Measurements from ENCODE around the gene ATF7IP.
"Not testable (repeated sequence)": the region's sequence is repeated elsewhere in the genome, so short reads cannot be mapped to it uniquely, and the experiment has no call there.

The ATF7IP gene

GRCh38 chr12:14365294-14366208 is at the start of gene ATF7IP:
Gene ATF7IP, plus strand, starts transcription at chr12:14365682. Its CDS starts 58,234 bp downstream, at chr12:14423916.
- ATAC-seq: peak; percentile 99
- no peak for TF ChIP-seq PPARA (CRISPR knock-in tag; IDR thresholded peaks at IDR 0.05; ENCODE audit: borderline replicate concordance)

GRCh38 chr12:14317362-14318146 is 47.9 kb upstream of the ATF7IP start:
- no peak for ATAC-seq
- no peak for TF ChIP-seq ISL1 (CRISPR knock-in tag; IDR thresholded peaks at IDR 0.05)
- no peak for TF ChIP-seq GLIS3 (CRISPR knock-in tag; IDR thresholded peaks at IDR 0.05)
- no peak for TF ChIP-seq ESRRG (CRISPR knock-in tag; IDR thresholded peaks at IDR 0.05)
- no peak for TF ChIP-seq PPARA (CRISPR knock-in tag; IDR thresholded peaks at IDR 0.05; ENCODE audit: borderline replicate concordance)
- no peak for TF ChIP-seq ZNF70 (CRISPR knock-in tag; IDR thresholded peaks at IDR 0.05)
- TF ChIP-seq, protein P1, sequence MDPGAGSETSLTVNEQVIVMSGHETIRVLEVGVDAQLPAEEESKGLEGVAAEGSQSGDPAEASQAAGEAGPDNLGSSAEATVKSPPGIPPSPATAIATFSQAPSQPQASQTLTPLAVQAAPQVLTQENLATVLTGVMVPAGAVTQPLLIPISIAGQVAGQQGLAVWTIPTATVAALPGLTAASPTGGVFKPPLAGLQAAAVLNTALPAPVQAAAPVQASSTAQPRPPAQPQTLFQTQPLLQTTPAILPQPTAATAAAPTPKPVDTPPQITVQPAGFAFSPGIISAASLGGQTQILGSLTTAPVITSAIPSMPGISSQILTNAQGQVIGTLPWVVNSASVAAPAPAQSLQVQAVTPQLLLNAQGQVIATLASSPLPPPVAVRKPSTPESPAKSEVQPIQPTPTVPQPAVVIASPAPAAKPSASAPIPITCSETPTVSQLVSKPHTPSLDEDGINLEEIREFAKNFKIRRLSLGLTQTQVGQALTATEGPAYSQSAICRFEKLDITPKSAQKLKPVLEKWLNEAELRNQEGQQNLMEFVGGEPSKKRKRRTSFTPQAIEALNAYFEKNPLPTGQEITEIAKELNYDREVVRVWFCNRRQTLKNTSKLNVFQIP (CRISPR knock-in tag; IDR thresholded peaks at IDR 0.05; ENCODE audit: borderline replicate concordance, low read depth): no peak
- TF ChIP-seq, protein P2, sequence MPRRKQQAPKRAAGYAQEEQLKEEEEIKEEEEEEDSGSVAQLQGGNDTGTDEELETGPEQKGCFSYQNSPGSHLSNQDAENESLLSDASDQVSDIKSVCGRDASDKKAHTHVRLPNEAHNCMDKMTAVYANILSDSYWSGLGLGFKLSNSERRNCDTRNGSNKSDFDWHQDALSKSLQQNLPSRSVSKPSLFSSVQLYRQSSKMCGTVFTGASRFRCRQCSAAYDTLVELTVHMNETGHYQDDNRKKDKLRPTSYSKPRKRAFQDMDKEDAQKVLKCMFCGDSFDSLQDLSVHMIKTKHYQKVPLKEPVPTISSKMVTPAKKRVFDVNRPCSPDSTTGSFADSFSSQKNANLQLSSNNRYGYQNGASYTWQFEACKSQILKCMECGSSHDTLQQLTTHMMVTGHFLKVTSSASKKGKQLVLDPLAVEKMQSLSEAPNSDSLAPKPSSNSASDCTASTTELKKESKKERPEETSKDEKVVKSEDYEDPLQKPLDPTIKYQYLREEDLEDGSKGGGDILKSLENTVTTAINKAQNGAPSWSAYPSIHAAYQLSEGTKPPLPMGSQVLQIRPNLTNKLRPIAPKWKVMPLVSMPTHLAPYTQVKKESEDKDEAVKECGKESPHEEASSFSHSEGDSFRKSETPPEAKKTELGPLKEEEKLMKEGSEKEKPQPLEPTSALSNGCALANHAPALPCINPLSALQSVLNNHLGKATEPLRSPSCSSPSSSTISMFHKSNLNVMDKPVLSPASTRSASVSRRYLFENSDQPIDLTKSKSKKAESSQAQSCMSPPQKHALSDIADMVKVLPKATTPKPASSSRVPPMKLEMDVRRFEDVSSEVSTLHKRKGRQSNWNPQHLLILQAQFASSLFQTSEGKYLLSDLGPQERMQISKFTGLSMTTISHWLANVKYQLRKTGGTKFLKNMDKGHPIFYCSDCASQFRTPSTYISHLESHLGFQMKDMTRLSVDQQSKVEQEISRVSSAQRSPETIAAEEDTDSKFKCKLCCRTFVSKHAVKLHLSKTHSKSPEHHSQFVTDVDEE (CRISPR knock-in tag; IDR thresholded peaks at IDR 0.05): no peak
- TF ChIP-seq ZNF565 (CRISPR knock-in tag; conservative IDR thresholded peaks at IDR 0.05; ENCODE audit: low read depth): no peak

DNA sequence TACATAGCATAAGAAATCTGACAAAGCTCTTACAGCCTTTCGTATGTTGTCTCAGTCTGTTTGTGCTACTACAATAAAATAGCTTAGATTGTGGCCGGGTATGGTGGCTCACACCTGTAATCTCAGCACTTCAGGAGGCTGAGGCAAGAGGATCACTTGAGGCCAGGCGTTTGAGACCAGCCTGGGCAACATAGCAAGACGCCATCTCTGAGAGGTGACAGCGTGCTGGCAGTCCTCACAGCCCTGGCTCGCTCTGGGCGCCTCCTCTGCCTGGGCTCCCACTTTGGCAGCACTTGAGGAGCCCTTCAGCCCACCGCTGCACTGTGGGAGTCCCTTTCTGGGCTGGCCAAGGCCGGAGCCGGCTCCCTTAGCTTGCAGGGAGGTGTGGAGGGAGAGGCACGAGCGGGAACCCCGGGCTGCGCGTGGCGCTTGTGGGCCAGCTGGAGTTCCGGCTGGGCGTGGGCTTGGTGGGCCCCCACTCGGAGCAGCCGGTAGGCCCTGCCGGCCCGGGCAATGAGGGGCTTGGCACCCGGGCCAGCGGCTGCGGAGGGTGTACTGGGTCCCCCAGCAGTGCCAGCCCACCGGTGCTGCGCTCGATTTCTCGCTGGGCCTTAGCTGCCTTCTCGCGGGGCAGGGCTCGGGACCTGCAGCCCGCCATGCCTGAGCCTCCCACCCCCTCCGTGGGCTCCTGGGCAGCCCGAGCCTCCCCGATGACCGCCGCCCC is 45.6 kb upstream of the ATF7IP start:
- not testable (repeated sequence) for ATAC-seq

DNA sequence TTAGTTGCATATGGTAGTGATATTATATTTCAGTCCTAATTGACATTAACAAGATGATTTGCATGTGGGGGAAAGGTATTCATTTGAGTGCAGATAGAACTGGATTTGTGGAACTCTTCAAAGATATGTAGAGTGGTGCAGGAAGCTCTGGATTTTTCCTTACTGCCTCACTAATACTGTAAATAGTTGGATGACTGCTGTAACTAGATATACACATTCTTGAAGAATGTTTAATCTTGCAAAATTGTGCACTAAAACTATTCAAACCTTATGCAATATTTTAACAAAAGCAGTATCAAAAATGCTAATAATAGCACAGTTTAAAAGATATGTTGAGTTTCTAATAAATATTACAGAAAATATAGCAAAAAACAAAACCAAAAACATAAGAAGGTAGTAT is 43.1 kb upstream of the ATF7IP start:
- ATAC-seq: no peak

More for the DNA sequence above, 43.1 kb upstream of the ATF7IP start:
- TF ChIP-seq TCF4 (CRISPR knock-in tag; IDR thresholded peaks at IDR 0.05; ENCODE audit: borderline replicate concordance): no peak
- TF ChIP-seq, protein P2 (CRISPR knock-in tag; IDR thresholded peaks at IDR 0.05): no peak
- TF ChIP-seq CSDC2 (CRISPR knock-in tag; IDR thresholded peaks at IDR 0.05): no peak
- TF ChIP-seq ZNF70 (CRISPR knock-in tag; IDR thresholded peaks at IDR 0.05): no peak
- TF ChIP-seq, protein P3, sequence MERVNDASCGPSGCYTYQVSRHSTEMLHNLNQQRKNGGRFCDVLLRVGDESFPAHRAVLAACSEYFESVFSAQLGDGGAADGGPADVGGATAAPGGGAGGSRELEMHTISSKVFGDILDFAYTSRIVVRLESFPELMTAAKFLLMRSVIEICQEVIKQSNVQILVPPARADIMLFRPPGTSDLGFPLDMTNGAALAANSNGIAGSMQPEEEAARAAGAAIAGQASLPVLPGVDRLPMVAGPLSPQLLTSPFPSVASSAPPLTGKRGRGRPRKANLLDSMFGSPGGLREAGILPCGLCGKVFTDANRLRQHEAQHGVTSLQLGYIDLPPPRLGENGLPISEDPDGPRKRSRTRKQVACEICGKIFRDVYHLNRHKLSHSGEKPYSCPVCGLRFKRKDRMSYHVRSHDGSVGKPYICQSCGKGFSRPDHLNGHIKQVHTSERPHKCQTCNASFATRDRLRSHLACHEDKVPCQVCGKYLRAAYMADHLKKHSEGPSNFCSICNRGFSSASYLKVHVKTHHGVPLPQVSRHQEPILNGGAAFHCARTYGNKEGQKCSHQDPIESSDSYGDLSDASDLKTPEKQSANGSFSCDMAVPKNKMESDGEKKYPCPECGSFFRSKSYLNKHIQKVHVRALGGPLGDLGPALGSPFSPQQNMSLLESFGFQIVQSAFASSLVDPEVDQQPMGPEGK (CRISPR knock-in tag; IDR thresholded peaks at IDR 0.05; ENCODE audit: borderline replicate concordance): no peak
- TF ChIP-seq ZFP30 (CRISPR knock-in tag; IDR thresholded peaks at IDR 0.05): no peak
- TF ChIP-seq ISL1 (CRISPR knock-in tag; IDR thresholded peaks at IDR 0.05): no peak
- no peak for TF ChIP-seq PPARA (CRISPR knock-in tag; IDR thresholded peaks at IDR 0.05; ENCODE audit: borderline replicate concordance)
- TF ChIP-seq SNAI2 (CRISPR knock-in tag; IDR thresholded peaks at IDR 0.05): no peak
- TF ChIP-seq OSR1 (CRISPR knock-in tag; IDR thresholded peaks at IDR 0.05): no peak
- TF ChIP-seq GLIS3 (CRISPR knock-in tag; IDR thresholded peaks at IDR 0.05): no peak
- TF ChIP-seq TOX (CRISPR knock-in tag; IDR thresholded peaks at IDR 0.05; ENCODE audit: borderline replicate concordance): no peak
- TF ChIP-seq BACH2 (CRISPR knock-in tag; IDR thresholded peaks at IDR 0.05; ENCODE audit: borderline replicate concordance): no peak
- no peak for TF ChIP-seq ZNF565 (CRISPR knock-in tag; conservative IDR thresholded peaks at IDR 0.05; ENCODE audit: low read depth)
- TF ChIP-seq, protein P4, sequence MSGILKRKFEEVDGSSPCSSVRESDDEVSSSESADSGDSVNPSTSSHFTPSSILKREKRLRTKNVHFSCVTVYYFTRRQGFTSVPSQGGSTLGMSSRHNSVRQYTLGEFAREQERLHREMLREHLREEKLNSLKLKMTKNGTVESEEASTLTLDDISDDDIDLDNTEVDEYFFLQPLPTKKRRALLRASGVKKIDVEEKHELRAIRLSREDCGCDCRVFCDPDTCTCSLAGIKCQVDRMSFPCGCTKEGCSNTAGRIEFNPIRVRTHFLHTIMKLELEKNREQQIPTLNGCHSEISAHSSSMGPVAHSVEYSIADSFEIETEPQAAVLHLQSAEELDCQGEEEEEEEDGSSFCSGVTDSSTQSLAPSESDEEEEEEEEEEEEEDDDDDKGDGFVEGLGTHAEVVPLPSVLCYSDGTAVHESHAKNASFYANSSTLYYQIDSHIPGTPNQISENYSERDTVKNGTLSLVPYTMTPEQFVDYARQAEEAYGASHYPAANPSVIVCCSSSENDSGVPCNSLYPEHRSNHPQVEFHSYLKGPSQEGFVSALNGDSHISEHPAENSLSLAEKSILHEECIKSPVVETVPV (CRISPR knock-in tag; IDR thresholded peaks at IDR 0.05): no peak

All from SK-N-SH treated with all-trans-retinoic acid at 6 μM for 48 hours (cell line).